PC-3 (cell line): Measurements from ENCODE around the gene TRIP12.

Experiments used
- CTCF ChIP-seq: fragments of 300-600 bp; sonication (generic); conservative IDR thresholded peaks from 2 replicates; pipeline ENCODE4 v1.5.1; 2017; ENCODE audit warnings: antibody characterized with exemption, low read depth, mild to moderate bottlenecking, low read length
- EZH2 ChIP-seq: fragments of 300-600 bp; sonication (generic); IDR thresholded peaks from one replicate; pipeline ENCODE4 v1.6.1; 2017; ENCODE audit warnings: antibody characterized with exemption, mild to moderate bottlenecking, low read length; ENCODE audit not compliant: unreplicated experiment
- EZH2phosphoT487 ChIP-seq: fragments of 300-600 bp; sonication (generic); IDR thresholded peaks from 2 replicates; pipeline ENCODE4 v1.6.1; 2018; ENCODE audit warnings: mild to moderate bottlenecking, antibody characterized with exemption, low read length, borderline replicate concordance

- TF ChIP-seq CTCF = no peak
- TF ChIP-seq EZH2 = no peak
- TF ChIP-seq EZH2phosphoT487 = no peak
Observed at GRCh38 chr2:229868794-229869193, 53.0 kb downstream of the TRIP12 start.
